Pancreas (tissue), 10 donors: Measurements from ENCODE around the gene ANKRD22. TPM values are rescaled to one million over a fixed set of nuclear protein-coding genes. Genes with fewer than 3 reads are reported as not detected.

Experiments
- ATAC-seq, 4 donors: fragments of 200-7000 bp; cut with Tn5 transposase; one replicate each; pipeline versions ENCODE4 v1.8.0 to v1.9.1; 2020; ENCODE audit warnings: mild to moderate bottlenecking in 4 of 4, moderate library complexity in 4 of 4
- DNase-seq, 6 donors: peaks; one replicate each; pipeline ENCODE4 v3.0.0-alpha.2; 2020
- FAIRE-seq: peaks from 2 replicates; lab custom pipeline; 2012; peaks lifted over from hg19 to GRCh38; lab: Jason Lieb, UNC
- H3K27ac ChIP-seq, 4 donors: fragments of 200-600 bp; sonication (generic); 1 replicate in 3 of 4; 2 replicates in 1 of 4; pipeline versions ENCODE4 v1.5.0 to v1.8.0; 2020
- H3K27me3 ChIP-seq, 4 donors: fragments of 200-600 bp; one replicate each; pipeline ENCODE4 v1.8.0; 2021
- H3K36me3 ChIP-seq, 3 donors: fragments of 200-600 bp; sonication (generic) in 1 of 3; one replicate each; pipeline versions ENCODE4 v1.5.0 to v1.8.0; 2020 to 2021
- H3K4me1 ChIP-seq, 3 donors: fragments of 200-600 bp; one replicate each; pipeline ENCODE4 v1.8.0; 2021
- H3K4me3 ChIP-seq, 4 donors: fragments of 200-600 bp; sonication (generic) in 2 of 4; one replicate each; pipeline versions ENCODE4 v1.5.0 to v1.8.0; 2020 to 2021
- H3K9me3 ChIP-seq, 4 donors: fragments of 200-600 bp; one replicate each; pipeline ENCODE4 v1.8.0; 2021
- CTCF ChIP-seq, 4 donors: fragments of 200-600 bp; sonication (generic) in 3 of 4; IDR thresholded peaks; one replicate each; pipeline versions ENCODE4 v1.5.0 to v1.8.0; 2021; ENCODE audit warnings: antibody characterized with exemption in 4 of 4
- WGBS, 2 donors: extraction: QIAGEN DNeasy Blood & Tissue Kit; methylation state at CpG; one replicate each; pipeline ENCODE4 v1.1.7; 2013; 5-methylcytosine and 5-hydroxymethylcytosine counted together
- intact Hi-C, 3 donors: fragments of 100-400 bp; cut with DNase I; formaldehyde crosslinking; loops; one replicate each; pipeline versions ENCODE4 v1.11.1 to v1.14.2; 2022
- polyA plus RNA-seq, 2 donors: library from polyadenylated mRNA; stranded (reverse); fragments of 200-250 nt; gene quantifications; one replicate each; pipeline ENCODE4 v1.2.3, GENCODE V29; 2013
- total RNA-seq, 6 donors: library from RNA; stranded (reverse); fragmentation: NEBNext Ultra II Directional in 4 of 6; extraction: Animal tissue kit (Norgen Biotek cat#: 25700) in 4 of 6; gene quantifications; one replicate each; pipeline versions ENCODE4 v1.2.1 to v1.2.4, GENCODE V29; 2021 to 2023
- donor health status: healthy with polysubstance abuse.
- donor health status: DM: no; HTN: no; CAD: no; lungs with moderate emphysema.
- donor health status: DM: no; HTN: no; CAD: no.
- donor health status: control.
- donor health status: control.
- donor health status: Bipolar disorder and iron deficiency.
- donor health status: DM: yes; HTN: yes; CAD: no.
- donor health status: DM: no; HTN: no; CAD: no.
- donor health status: DM: no; HTN: no; CAD: no.
- donor health status: DM: yes; HTN: yes; CAD: no.

ANKRD22 gene
- total and polyA plus RNA-seq, 8 donors, result 2.3 to 17.4 (median 4.0) TPM

DNA sequence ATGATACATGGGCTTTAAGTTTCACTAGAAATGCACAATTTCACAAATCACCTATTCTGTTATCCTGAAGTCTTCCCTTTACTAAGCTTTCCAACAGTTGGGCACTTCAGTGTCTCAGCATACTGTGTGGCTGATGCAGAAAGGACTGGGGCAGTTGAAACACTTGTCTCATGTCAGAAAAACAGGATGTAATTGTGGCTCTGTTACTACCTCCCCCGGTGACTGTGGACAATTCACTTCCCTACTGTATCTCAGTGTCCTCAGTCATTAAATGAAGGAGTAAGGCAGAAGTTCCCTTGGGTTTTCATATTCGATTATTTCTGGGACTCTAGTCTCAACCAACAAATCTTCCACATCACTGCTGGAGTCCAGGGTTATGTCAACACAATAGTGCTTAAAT lies 17.9 kb downstream of the ANKRD22 start:
- H3K4me1 ChIP-seq, result peaks cover 0 to 8% (median 0%) of the 10 kb centered on the region in 3 donors
- DNase-seq (no peak), ATAC-seq (peak in 1 of 4 donors; percentile 24), FAIRE-seq (no peak)
- no peaks in the 10 kb centered on the region for H3K9me3 ChIP-seq
- no peaks in the 10 kb centered on the region for H3K27me3 ChIP-seq
- no peak for TF ChIP-seq CTCF (IDR thresholded peaks at IDR 0.05)
- H3K36me3 ChIP-seq, result no peaks in the 10 kb centered on the region
- H3K27ac ChIP-seq, result no peak overlapping the region
- intact Hi-C loops, result loop anchor here in 2 of 3 donors (5.0 to 10.0 kb wide), 2 partner anchors 99 to 101 kb away; no protein-coding TSS in a partner anchor
- WGBS, 2 donors, result 54 to 71% methylated on average over 2 of the region's 2 CpGs
- no peak overlapping the region for H3K4me3 ChIP-seq

DNA sequence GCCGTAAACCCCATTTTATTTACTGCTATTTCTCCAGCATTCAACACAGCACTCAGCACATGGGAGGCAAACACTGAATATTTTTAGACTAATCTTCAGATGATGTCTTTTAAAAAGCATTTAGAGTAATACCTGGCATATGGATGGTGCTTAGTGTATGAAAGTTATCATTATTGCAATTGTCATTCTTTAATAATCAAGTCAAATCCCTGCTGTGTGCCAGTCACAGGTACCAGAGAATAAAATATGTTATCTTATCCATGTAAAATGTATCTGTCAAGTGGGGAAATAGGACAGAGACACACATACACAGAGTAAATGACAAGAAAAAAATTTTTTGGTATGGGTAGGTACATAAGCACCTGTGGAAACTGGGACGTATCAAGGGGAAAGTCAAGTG lies 18.5 kb downstream of the ANKRD22 start:
- H3K4me3 ChIP-seq, result no peak overlapping the region
- no peaks in the 10 kb centered on the region for H3K27me3 ChIP-seq
- intact Hi-C loops, result loop anchor here in 2 of 3 donors (5.0 to 10.0 kb wide), 2 partner anchors 99 to 102 kb away; no protein-coding TSS in a partner anchor
- H3K4me1 ChIP-seq, result peaks cover 0 to 8% (median 0%) of the 10 kb centered on the region in 3 donors
- no peak for TF ChIP-seq CTCF (IDR thresholded peaks at IDR 0.05)
- no peak for FAIRE-seq
- no peak for DNase-seq
- H3K27ac ChIP-seq, result no peak overlapping the region
- H3K36me3 ChIP-seq, result no peaks in the 10 kb centered on the region
- 87 to 91% methylated on average over 2 of the region's 2 CpGs for WGBS, 2 donors
- ATAC-seq, result no peak
- H3K9me3 ChIP-seq, result no peaks in the 10 kb centered on the region

- peaks cover 0 to 8% (median 0%) of the 10 kb centered on the region in 3 donors for H3K4me1 ChIP-seq
- H3K36me3 ChIP-seq, result no peaks in the 10 kb centered on the region
- H3K4me3 ChIP-seq, result no peak overlapping the region
- no peaks in the 10 kb centered on the region for H3K27me3 ChIP-seq
- intact Hi-C loops, result loop anchor here in 2 of 3 donors (5.0 to 10.0 kb wide), 2 partner anchors 100 to 102 kb away; no protein-coding TSS in a partner anchor
- H3K9me3 ChIP-seq, result no peaks in the 10 kb centered on the region
- no peak for TF ChIP-seq CTCF (IDR thresholded peaks at IDR 0.05)
- DNase-seq (no peak), FAIRE-seq (peak; percentile 68), ATAC-seq (no peak)
- no peak overlapping the region for H3K27ac ChIP-seq
Observed at GRCh38 chr10:88832376-88832775, 19.3 kb downstream of the ANKRD22 start.

- H3K27me3 ChIP-seq, result no peaks in the 10 kb centered on the region
- H3K4me3 ChIP-seq, result no peak overlapping the region
- H3K4me1 ChIP-seq, result peaks cover 0 to 8% (median 0%) of the 10 kb centered on the region in 3 donors
- DNase-seq (no peak), ATAC-seq (no peak), FAIRE-seq (no peak)
- H3K27ac ChIP-seq, result no peak overlapping the region
- no peaks in the 10 kb centered on the region for H3K36me3 ChIP-seq
- intact Hi-C loops, result loop anchor here in 2 of 3 donors (5.0 to 10.0 kb wide), 2 partner anchors 101 to 103 kb away; no protein-coding TSS in a partner anchor
- TF ChIP-seq CTCF (IDR thresholded peaks at IDR 0.05), result no peak
- no peaks in the 10 kb centered on the region for H3K9me3 ChIP-seq
- 62 to 75% methylated on average over 8 of the region's 8 CpGs for WGBS, 2 donors
Observed at GRCh38 chr10:88831709-88832108, 19.9 kb downstream of the ANKRD22 start.

DNA sequence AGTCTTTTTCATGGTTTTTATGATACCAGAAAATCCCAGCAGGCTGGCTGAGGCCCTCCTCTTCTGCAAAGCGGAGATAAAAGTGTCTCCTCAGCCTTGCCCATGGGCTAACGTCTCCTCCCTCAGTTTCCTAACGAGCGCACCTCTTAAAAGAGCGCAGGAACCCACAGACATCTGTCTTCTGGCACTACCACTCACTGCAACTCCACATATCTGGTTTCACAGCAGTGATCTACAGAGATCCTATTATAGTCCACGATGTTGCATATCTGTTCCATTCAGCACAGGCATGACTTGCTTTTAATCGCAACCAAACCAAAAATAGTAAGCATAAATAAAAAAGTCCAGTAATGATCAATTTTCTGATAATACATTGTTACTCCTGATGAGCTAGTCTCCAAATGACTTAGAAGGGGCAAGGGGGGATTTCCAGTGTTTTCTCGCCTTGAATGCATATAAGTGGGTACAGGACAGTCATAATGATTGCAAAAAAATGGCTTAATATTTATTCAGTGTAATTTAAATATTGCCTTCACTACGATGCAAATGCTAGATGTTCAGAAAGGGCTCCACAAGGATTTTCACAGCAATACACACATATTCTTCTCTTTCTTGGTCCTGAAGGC lies 20.9 kb downstream of the ANKRD22 start:
- intact Hi-C loops, result loop anchor here in 2 of 3 donors (5.0 to 10.0 kb wide), 2 partner anchors 102 to 104 kb away; no protein-coding TSS in a partner anchor
- no peak for DNase-seq
- Histone ChIP-seq H3K9me3 (no peaks in the 10 kb centered on the region), H3K27me3 (no peaks in the 10 kb centered on the region), H3K36me3 (no peaks in the 10 kb centered on the region), H3K4me1 (peaks cover 0 to 1% (median 0%) of the 10 kb centered on the region in 3 donors), H3K27ac (no peak overlapping the region), H3K4me3 (no peak overlapping the region)
- WGBS, 2 donors, result 71 to 81% methylated on average over 9 of the region's 9 CpGs
- ATAC-seq, result no peak
- TF ChIP-seq CTCF (IDR thresholded peaks at IDR 0.05), result no peak
- no peak for FAIRE-seq
